ENCODE results near the gene ALDH3B1. TPM values are rescaled to one million over a fixed set of nuclear protein-coding genes. Genes with fewer than 3 reads are reported as not detected.

ALDH3B1 gene
- total RNA-seq, 4 donors from 2014 or later, result 5.4 to 11.6 (median 6.4) TPM

DNA sequence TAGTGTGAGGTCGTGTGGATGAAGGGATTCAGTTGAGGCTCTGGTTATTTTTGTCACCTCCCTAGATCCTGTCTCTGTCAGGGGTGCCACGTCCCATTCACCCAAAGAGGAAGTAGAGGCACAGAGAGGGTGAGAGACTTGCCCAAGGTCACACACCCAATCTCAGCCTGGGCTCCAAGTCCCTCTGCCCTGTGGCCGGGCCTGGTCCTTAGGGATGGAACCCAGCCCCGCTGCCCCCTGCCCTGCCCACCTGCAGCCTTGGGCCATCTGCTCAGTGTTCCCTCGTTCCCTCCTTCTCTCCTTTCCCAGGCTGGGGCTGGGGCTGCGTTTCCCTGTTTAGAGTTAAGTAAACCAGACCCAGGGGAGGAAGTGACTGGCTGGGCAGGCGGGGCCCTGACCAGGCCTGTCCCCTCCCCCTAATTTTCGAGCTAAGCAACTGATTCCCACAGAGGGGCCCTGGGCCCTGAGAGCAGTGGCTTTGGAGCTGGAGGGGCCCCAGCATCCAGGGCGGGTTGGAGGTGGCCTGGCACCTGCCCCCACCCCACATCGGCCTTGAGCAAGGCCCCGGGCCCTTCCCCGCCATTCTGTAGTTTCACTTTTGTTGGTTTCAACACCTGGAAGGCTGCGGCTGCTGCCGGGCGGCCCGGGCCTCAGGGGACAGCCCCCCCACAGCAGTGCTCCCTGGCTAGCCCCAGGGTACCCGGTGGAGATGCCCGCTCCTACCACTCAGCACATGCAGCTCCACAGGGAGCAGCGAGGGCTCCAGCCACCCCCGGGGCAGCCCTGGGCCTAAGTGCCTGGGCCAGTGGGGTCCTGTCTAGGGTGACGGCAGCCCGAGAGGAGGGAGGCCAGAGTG lies 30.2 kb downstream of the ALDH3B1 start:
- TF ChIP-seq, protein P1, sequence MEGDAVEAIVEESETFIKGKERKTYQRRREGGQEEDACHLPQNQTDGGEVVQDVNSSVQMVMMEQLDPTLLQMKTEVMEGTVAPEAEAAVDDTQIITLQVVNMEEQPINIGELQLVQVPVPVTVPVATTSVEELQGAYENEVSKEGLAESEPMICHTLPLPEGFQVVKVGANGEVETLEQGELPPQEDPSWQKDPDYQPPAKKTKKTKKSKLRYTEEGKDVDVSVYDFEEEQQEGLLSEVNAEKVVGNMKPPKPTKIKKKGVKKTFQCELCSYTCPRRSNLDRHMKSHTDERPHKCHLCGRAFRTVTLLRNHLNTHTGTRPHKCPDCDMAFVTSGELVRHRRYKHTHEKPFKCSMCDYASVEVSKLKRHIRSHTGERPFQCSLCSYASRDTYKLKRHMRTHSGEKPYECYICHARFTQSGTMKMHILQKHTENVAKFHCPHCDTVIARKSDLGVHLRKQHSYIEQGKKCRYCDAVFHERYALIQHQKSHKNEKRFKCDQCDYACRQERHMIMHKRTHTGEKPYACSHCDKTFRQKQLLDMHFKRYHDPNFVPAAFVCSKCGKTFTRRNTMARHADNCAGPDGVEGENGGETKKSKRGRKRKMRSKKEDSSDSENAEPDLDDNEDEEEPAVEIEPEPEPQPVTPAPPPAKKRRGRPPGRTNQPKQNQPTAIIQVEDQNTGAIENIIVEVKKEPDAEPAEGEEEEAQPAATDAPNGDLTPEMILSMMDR (IDR thresholded peaks at IDR 0.05), result no peak
- TF ChIP-seq POLR2A (IDR thresholded peaks at IDR 0.05), result no peak
- intact Hi-C loops (cut with DNase I; ENCODE audit: low total_unique reads), result no loop called here
- DNase-seq (ENCODE audit: low spot score in 2 of 2), result no peak

DNA sequence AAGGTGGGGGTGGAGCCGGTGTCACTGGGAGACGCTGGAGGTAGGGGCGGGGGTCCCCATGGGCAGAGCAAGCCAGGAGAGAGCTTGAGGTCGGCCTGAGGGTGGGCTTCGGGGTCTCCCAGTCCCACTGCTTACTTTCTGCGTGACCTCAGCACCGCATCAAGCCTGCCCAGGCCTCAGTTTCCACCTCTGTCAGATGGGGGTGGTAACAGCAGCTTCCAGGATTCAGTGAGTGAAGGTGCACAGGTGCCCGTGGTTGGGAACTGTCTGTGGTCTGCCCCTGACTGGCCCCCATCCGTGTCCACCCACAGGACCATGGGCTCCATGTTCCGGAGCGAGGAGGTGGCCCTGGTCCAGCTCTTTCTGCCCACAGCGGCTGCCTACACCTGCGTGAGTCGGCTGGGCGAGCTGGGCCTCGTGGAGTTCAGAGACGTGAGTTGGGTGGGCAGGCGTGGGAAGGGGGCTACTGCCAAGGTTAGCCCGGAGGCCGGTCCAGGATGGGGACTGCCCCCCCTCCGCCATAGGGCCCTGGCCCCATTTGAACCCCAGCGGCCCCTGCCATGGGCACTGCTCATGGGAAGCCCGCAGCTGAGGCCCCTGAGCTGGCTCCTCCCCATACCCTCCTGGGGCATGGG lies 30.9 kb downstream of the ALDH3B1 start:
- no peak for DNase-seq (ENCODE audit: low spot score in 2 of 2)
- 75 to 82% methylated on average over 14 to 22 of the region's 23 CpGs for WGBS, 2 donors
- TF ChIP-seq, protein P1 (IDR thresholded peaks at IDR 0.05), result no peak
- no peak for TF ChIP-seq POLR2A (IDR thresholded peaks at IDR 0.05)
- H3K4me3 ChIP-seq (ENCODE audit: low read depth, poor library complexity, severe bottlenecking), result no peak overlapping the region
- intact Hi-C loops (cut with DNase I; ENCODE audit: low total_unique reads), result no loop called here

More for the DNA sequence above, 30.2 kb downstream of the ALDH3B1 start:
- peak overlapping the region; percentile 21 for H3K4me3 ChIP-seq (ENCODE audit: low read depth, poor library complexity, severe bottlenecking)
- 28 to 43% methylated on average over 20 to 22 of the region's 22 CpGs for whole genome bisulfite sequencing, 2 donors

DNA sequence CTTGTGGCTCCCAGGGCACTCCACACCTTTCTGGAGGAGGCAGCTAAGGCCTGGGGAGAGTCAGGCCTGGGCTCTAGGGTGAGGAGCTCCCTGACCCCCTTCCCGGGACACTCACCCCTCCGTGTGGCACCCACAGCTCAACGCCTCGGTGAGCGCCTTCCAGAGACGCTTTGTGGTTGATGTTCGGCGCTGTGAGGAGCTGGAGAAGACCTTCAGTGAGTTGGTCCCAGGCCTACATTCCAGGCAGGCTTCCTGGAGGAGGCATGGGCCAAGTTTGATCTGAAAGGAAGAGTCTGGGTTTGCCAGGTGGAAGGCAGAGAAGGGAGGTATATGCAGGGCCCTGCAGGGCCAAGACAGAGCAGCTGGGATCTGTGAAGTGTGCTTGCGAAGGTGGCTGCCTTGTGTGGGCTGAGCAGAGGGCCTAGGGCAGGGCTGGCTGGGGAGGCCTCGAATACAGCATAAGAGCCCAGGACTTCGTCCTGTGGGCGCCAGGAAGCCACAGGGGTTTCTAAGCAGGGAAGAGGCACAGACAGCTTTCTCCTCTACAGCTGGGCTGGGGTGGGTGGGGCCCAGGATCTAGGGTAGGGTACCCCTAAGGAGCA lies 31.6 kb downstream of the ALDH3B1 start:
- 87 to 88% methylated on average over 12 of the region's 12 CpGs for WGBS, 2 donors
- intact Hi-C loops (cut with DNase I; ENCODE audit: low total_unique reads), result no loop called here
- no peak for TF ChIP-seq POLR2A (IDR thresholded peaks at IDR 0.05)
- TF ChIP-seq, protein P1 (IDR thresholded peaks at IDR 0.05), result no peak

DNA sequence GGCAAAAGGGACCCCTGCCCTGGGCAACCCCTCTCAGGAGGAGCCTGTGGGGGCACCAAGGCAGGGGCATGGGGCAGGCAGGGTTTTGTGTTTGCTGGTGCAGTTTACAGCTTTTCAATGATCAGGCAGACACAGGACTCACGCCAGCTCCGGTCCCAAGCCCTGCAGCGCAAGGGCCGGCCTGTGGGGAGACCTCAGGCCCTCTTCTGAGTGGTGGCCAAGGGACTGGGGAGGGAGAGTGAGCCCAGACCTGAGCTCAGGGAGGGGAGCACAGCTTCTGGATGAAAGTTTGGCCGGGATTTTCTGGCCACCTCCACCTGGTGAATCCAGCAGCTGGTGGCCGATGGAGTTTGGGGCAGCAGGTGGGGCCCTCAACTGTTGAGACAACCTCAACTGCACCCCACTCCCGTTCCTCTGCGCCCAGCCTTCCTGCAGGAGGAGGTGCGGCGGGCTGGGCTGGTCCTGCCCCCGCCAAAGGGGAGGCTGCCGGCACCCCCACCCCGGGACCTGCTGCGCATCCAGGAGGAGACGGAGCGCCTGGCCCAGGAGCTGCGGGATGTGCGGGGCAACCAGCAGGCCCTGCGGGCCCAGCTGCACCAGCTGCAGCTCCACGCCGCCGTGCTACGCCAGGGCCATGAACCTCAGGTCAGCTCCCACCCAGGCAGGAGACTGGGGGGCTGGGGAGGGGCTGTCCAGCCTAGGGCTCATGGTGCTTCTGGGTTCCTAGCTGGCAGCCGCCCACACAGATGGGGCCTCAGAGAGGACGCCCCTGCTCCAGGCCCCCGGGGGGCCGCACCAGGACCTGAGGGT lies 32.3 kb downstream of the ALDH3B1 start:
- no peak for TF ChIP-seq POLR2A (IDR thresholded peaks at IDR 0.05)
- TF ChIP-seq, protein P1 (IDR thresholded peaks at IDR 0.05), result no peak
- no peak overlapping the region for H3K4me3 ChIP-seq (ENCODE audit: low read depth, poor library complexity, severe bottlenecking)
- intact Hi-C loops (cut with DNase I; ENCODE audit: low total_unique reads), result no loop called here
- WGBS, 2 donors, result 84 to 88% methylated on average over 3 to 15 of the region's 27 CpGs
- no peak for DNase-seq (ENCODE audit: low spot score in 2 of 2)

More for the DNA sequence above, 31.6 kb downstream of the ALDH3B1 start:
- no peak for DNase-seq (ENCODE audit: low spot score in 2 of 2)
- no peak overlapping the region for H3K4me3 ChIP-seq (ENCODE audit: low read depth, poor library complexity, severe bottlenecking)

DNA sequence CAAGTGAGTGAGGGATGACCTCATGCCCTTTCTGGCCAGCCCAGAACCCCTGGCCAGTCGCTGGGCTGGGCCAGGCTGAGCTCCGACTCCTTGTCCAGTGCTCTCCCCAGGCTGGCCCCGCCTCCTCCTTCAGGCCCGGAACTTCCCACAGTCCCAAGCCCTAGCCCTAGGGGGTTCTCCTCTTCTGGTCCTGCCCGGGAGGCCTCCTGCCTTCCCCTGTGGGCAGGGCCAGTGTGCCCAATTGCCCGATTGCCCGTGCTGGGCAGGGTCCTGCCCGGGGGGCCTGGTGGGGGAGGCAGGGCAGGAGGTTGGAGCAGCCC lies 32.9 kb downstream of the ALDH3B1 start:
- WGBS, 2 donors, result 65 to 70% methylated on average over 6 of the region's 8 CpGs
- DNase-seq (ENCODE audit: low spot score in 2 of 2), result no peak
- intact Hi-C loops (cut with DNase I; ENCODE audit: low total_unique reads), result no loop called here
- TF ChIP-seq POLR2A (IDR thresholded peaks at IDR 0.05), result no peak
- TF ChIP-seq, protein P1 (IDR thresholded peaks at IDR 0.05), result no peak
- no peak overlapping the region for H3K4me3 ChIP-seq (ENCODE audit: low read depth, poor library complexity, severe bottlenecking)

All from lower leg skin (tissue), 4 donors.